GM19328 (cell line): ENCODE data around the gene GRIA2.
A peak's percentile ranks its signal among the peaks of the same experiment; 100 is the strongest.
"Not testable (repeated sequence)": the region's sequence is repeated elsewhere in the genome, so short reads cannot be mapped to it uniquely, and the experiment has no call there.

ENCODE experiments used
- ATAC-seq: cut with Tn5 transposase; IDR thresholded peaks from one replicate; pipeline ENCODE4 v1.9.1; 2021; ENCODE audit warnings: mild to moderate bottlenecking, moderate library complexity; ENCODE audit not compliant: unreplicated experiment

Gene GRIA2

GRCh38 chr4:157220371-157220881 lies at the start of gene GRIA2:
Gene GRIA2 (plus strand): TSS chr4:157220728. CDS start chr4:157221043, 315 bp downstream.
- no peak for ATAC-seq

- ATAC-seq: no peak
Measured at GRCh38 chr4:157172011-157172410, 48.5 kb upstream of the GRIA2 start.

GRCh38 chr4:157180268-157180667 lies 40.3 kb upstream of the GRIA2 start:
- ATAC-seq: not testable (repeated sequence)

DNA sequence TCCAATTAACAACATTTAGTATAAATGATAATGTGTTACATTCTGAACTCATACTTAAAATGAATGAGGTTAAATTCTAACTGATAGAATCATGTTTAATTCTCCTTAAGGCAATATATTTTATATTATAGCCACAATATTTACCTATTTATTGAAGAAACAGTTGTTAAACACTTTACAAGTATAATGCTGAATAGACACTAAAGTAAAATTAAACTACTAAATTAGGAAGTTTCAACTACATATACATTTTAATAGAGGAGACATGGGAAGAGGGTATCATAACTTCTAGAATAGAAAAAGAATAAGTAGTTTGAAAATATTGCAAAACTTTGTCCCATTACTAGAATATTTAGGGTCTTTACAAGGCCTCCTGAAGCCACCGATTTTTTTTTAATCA lies 36.2 kb upstream of the GRIA2 start:
- no peak for ATAC-seq

GRCh38 chr4:157185363-157185762 lies 35.2 kb upstream of the GRIA2 start:
- ATAC-seq: no peak

- ATAC-seq: no peak
Measured at GRCh38 chr4:157195374-157195773, 25.2 kb upstream of the GRIA2 start.

GRCh38 chr4:157196046-157196445 lies 24.5 kb upstream of the GRIA2 start:
- no peak for ATAC-seq

DNA sequence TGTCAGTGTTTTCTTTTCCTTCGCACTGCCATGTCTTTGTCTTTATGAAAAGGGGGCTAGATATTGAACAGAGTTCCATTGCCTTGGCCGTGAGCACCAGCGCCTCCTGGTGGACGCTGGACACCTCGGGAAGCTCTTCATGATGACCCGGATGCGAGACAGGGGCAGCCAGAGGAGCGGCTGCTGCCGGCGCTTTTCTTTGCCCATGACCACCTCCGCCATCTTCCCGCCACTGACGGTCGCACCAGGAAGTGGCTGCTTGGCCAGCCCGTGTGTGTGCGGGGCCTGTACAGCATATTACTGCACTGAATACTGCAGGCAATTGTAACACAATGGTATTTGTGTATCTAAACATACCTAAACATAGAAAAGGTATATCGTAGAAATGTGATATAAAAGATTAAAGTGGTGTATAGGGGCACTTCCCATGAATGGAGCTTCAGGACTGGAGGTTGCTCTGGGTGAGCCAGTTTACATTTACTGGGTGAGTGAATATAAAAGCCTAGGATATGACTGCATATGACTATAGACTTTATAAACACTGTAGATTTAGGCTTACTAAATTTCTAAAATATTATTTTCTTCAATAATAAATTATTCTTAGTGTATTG lies 15.8 kb upstream of the GRIA2 start:
- ATAC-seq: peak; percentile 62

DNA sequence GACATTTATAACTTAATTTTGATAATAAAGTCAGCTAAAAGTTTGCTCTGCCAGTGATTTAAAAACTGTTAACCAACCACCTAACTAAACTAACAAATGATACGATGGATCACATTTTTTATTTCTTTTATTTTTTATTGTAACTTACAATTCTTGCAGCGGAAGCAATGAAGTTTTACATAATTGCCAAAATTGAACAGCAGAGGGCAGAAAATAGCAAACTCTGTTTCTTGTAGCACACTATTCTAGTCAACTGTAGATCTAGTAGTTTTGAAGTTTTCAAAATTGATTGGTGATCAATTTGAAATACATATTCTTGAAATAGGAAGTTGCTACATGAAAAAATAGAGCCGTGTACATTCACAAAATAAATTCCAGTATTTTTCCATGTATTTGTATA lies 2.8 kb upstream of the GRIA2 start:
- no peak for ATAC-seq

DNA sequence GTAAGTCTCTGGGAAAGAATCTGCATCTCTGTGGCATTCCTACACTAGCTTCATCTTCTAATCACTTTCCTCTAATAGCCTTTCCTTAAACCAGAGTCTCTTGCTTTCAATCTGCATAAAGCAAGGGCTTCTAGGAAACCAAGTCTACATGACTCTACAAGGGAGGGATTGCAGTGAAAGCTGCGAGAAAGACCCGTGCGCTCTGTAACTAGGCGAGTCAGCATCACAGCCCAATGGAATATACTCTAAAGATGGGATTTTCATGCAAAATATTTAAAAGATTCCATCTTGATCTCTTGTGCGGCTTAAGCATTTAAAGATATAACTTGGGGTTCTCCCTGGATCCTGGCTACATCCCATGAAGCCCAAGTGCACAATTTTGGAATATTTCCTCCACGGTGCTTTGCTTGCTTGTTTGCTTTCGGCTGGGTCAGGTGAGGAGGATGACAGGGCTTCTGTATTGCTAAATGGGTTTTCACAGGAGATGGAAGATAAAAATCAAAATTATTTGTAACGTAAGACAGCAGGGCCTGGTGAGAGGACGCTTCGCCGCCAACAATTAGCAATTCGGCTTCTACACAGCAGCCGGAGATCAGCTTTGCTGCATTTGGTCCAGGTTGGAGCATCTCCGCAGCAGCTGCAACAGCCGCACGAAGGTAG lies 687 bp upstream of the GRIA2 start:
- no peak for ATAC-seq

- no peak for ATAC-seq
Measured at GRCh38 chr4:157221426-157221894, 932 bp downstream of the GRIA2 start.

DNA sequence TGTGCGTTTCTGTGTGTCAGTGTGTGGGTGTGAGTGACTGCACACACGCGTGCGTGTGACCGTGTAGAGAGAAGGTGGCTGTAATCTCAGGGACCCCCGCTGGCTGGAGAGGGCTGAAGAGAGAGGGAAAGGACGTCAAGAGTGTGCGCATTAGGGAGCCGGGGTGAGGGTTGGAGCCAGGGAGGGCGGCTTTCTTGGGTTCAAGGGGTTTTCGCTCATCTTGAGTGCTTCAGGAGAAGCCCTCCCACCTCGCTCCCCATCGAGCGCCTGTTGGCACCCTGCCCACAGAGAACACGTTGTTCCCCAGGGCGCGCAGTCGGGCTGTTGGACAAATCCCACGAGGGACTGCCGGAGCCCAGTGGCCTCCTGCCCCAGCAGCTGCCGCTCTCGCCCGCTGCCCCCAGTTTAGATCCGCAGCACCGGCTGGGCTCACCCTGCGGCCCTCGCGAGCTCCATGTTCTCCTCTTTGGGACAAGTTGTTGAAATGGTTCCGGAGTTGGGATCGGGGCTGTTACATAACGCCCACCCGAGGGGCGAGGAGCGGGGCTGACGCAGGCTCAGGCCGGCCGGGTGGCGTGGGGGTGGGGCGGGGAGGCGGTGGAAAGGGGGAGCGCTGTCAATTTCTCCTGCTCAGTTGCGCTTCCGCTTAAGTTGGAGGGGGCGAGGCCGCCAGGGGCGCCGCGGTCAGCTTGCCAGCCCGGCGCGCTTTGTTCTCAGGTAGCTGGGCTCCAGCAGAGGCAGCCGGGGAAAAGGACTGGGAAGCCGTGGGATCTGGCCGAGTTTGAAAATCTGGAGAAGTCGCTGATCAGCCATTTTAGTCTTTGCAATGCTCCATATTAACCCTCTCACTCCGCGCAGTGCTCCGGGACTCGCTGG lies 1.6 kb downstream of the GRIA2 start:
- ATAC-seq: no peak

DNA sequence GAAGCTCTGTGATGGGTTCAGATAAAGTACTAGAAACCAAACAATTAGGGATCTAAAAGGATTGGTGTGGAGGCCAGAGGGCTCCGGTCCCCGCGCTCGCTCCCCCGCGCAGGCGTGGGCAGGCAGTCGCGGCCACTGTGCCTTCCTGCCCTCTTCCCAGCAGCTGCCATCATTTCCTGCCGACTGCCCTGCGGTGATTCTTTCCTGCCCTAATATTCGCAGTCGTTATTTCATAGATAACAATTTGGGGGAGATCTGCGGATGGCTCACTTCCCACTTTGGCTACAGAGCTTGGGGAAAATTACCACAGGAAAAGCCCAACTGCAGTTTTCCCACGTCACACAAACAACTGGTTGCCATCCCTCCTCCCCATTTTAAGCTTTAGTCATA lies 2.2 kb downstream of the GRIA2 start:
- no peak for ATAC-seq

- ATAC-seq: no peak
Measured at GRCh38 chr4:157223456-157223855, 2.9 kb downstream of the GRIA2 start.

DNA sequence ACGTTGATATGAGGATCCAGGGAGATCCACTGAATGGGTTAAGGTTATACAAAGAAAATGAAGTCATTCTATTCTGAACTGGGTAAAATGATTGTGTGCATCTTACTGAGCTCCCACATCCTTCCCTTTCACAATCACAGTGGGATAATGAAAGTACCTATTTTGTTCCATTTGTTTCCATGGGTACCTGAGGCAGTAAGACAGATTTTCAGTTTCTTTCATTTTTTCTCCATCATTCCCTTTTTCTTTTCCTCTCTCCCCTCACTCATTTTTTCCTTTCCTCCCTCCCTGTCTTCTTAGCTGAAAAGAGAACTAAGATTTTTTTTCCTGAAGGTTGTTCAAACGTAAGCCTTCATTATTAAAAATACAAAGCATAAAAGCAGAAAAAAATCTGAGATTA lies 4.6 kb downstream of the GRIA2 start:
- ATAC-seq: no peak

DNA sequence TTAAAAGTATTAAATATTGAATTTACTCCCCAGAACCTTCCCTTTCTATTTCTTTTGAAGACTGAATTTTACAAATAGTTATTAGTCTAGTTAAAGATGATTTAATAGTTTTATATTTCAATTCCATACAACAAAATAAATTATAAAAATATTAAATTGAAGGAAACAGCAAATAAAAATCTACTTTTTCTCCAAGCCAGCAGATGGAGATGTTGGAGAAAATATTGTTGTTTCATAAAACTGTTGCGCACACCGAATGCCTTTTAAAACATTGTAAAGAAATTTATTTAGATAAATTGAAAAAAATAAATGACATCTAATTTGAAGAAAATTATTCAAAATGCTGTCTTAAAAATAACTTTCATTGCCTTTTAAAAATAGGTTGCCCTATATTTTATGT lies 5.5 kb downstream of the GRIA2 start:
- ATAC-seq: no peak

DNA sequence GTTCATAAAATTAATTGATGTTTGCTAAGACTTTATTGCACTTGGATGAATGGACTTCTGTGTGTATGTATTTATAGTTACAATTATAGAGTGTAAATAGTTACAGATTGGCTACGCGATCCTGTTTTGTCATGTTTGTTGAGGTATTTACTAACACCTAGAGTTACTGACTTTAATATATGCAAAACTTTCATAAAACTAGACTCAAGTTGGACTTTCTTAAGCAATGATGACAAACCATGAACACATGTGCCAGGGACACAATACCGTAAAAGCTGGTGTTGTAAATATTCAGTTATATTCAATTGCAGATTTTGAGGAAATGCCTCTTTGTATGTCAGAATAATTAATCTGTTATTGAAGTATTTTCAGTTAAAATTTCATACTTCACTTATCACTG lies 6.1 kb downstream of the GRIA2 start:
- ATAC-seq: no peak

GRCh38 chr4:157231525-157231924 lies 11.0 kb downstream of the GRIA2 start:
- no peak for ATAC-seq

DNA sequence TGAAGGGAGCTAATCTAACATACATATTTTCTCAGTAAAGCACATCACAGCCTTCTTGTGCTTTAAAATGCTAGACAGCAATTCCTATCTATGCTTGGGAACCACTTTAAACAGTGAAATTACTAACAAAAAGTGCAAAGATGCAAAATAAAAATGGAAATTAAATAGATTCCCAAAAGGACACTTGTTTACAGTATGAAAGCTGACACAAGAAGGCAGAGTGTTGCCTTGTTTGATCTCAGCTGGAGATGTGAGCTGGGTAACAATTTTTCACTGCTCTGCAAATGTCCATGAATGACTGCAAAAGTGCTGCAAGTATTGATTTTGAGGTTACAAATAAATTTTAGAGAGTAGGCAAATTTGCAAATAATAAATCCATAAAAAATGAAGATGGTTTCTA lies 22.3 kb downstream of the GRIA2 start:
- ATAC-seq: no peak

- ATAC-seq: no peak
Measured at GRCh38 chr4:157244348-157244747, 23.8 kb downstream of the GRIA2 start.

DNA sequence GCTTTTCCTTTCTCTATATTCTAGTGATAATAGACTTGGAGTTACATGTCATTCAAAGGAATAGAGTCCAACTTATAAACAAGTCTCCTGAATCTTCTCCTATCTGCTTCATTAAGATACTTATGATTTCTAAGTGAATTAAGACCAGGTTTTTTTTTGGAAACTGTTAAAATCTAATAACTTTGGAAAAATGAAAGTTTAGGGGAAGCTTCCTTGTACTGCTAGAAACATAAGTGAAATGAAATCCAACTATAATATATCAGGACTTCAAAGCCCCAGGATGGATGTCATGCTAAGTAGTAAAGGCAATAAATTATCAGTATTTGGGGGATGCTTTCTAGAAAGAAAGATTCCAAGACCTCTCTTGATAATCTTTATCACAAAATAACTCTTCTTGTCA lies 24.8 kb downstream of the GRIA2 start:
- ATAC-seq: no peak

DNA sequence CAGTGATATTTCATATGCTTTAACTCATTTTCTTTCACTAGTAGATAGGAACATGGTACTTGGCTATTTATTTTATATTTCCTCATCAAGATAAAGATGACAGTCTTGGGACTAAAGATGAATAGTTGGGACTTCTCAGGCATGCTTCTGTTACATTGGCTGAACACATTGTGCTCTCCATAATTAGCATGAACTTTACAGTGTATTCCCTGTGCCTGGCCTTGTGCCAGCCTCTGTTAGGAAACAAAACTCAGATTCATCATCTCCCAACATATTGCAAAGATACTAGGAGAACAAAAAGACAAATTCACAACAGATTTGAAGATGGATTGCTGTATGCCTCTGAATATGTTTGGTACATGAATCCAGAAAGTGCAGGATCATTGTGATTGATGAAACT lies 26.4 kb downstream of the GRIA2 start:
- ATAC-seq: no peak
